HepG2 (cell line): ENCODE results near the gene IRAK4. TPM values are rescaled to one million over a fixed set of nuclear protein-coding genes. Genes with fewer than 3 reads are reported as not detected.

Experiments
- CBX5 ChIP-seq: sonication (generic); formaldehyde crosslinking; IDR thresholded peaks from 2 replicates; pipeline ENCODE4 v1.4.0; 2020; ENCODE audit warnings: missing genetic modification reagents, borderline replicate concordance
- HES4 ChIP-seq: sonication (generic); formaldehyde crosslinking; IDR thresholded peaks from 2 replicates; pipeline ENCODE4 v1.9.0; 2021; ENCODE audit warnings: mild to moderate bottlenecking, missing genetic modification reagents, borderline replicate concordance
- KMT2A ChIP-seq: sonication (generic); formaldehyde crosslinking; IDR thresholded peaks from 2 replicates; pipeline ENCODE4 v1.4.0; 2020; ENCODE audit warnings: missing genetic modification reagents
- MAF1 ChIP-seq: sonication (generic); formaldehyde crosslinking; IDR thresholded peaks from 2 replicates; pipeline ENCODE4 v1.5.0; 2020; ENCODE audit warnings: missing genetic modification reagents, borderline replicate concordance
- MAX ChIP-seq: IDR thresholded peaks from 2 replicates; pipeline ENCODE4 v1.6.1; 2012; ENCODE audit warnings: inconsistent platforms
- MYC ChIP-seq: sonication (generic); formaldehyde crosslinking; IDR thresholded peaks from 2 replicates; pipeline ENCODE4 v1.9.0; 2021; ENCODE audit warnings: missing genetic modification reagents, borderline replicate concordance
- REL ChIP-seq: sonication (generic); formaldehyde crosslinking; conservative IDR thresholded peaks from 2 replicates; pipeline ENCODE4 v1.8.0; 2022; ENCODE audit warnings: mild to moderate bottlenecking, missing genetic modification reagents, moderate library complexity
- TAF1 ChIP-seq: sonication (generic); formaldehyde crosslinking; IDR thresholded peaks from 2 replicates; pipeline ENCODE4 v1.4.0; 2020; ENCODE audit warnings: missing genetic modification reagents
- TOPORS ChIP-seq: sonication (generic); formaldehyde crosslinking; IDR thresholded peaks from 2 replicates; pipeline ENCODE4 v1.8.0; 2023; ENCODE audit warnings: mild to moderate bottlenecking, missing genetic modification reagents
- ZBTB20 ChIP-seq: sonication (generic); formaldehyde crosslinking; IDR thresholded peaks from 2 replicates; pipeline ENCODE4 v1.8.1; 2023; ENCODE audit warnings: missing genetic modification reagents, low read depth, mild to moderate bottlenecking, borderline replicate concordance
- ZIK1 ChIP-seq: sonication (generic); formaldehyde crosslinking; IDR thresholded peaks from 2 replicates; pipeline ENCODE4 v1.5.0; 2020; ENCODE audit warnings: mild to moderate bottlenecking, low read depth, missing genetic modification reagents, borderline replicate concordance
- ZNF17 ChIP-seq: sonication (generic); formaldehyde crosslinking; IDR thresholded peaks from 2 replicates; pipeline ENCODE4 v1.5.0; 2020; ENCODE audit warnings: mild to moderate bottlenecking, missing genetic modification reagents
- ZNF850 ChIP-seq: sonication (generic); formaldehyde crosslinking; conservative IDR thresholded peaks from 2 replicates; pipeline ENCODE4 v1.9.0; 2021; ENCODE audit warnings: mild to moderate bottlenecking, missing genetic modification reagents
- polyA plus RNA-seq, 8 experiments: library from polyadenylated mRNA; depleted of rRNA in 3 of 8; stranded (reverse) in 7 of 8; unstranded in 1 of 8; fragments of >200 nt; fragmentation: Illumina TruSeq in 4 of 8; extraction: Trizol in 4 of 8; gene quantifications; 2 replicates each; pipeline versions ENCODE4 v1.2.1 to v1.2.3, GENCODE V29; 2011 to 2016; ENCODE audit warnings: low read depth in 4 of 8, missing spikeins in 1 of 8, mixed read lengths in 1 of 8; ENCODE audit not compliant: insufficient read depth in 1 of 8
- total RNA-seq, 5 experiments: library from RNA; depleted of rRNA; stranded (reverse); fragments of >200 nt; fragmentation: Illumina TruSeq; extraction: Trizol; gene quantifications; 2 replicates each; pipeline ENCODE4 v1.2.3, GENCODE V29; 2016; ENCODE audit warnings: low read depth in 1 of 5
- TF ChIP-seq, protein P1 (sequence below): sonication (generic); formaldehyde crosslinking; conservative IDR thresholded peaks from 2 replicates; pipeline ENCODE4 v1.4.0; 2020; ENCODE audit warnings: missing genetic modification reagents
- TF ChIP-seq, protein P2 (sequence below): sonication (generic); formaldehyde crosslinking; IDR thresholded peaks from 2 replicates; pipeline ENCODE4 v1.5.1; 2020; ENCODE audit warnings: missing genetic modification reagents, mild to moderate bottlenecking, borderline replicate concordance
- TF ChIP-seq, protein P3 (sequence below): sonication (generic); formaldehyde crosslinking; IDR thresholded peaks from 2 replicates; pipeline ENCODE4 v1.4.0; 2020; ENCODE audit warnings: mild to moderate bottlenecking, missing genetic modification reagents

Gene IRAK4
- total and polyA plus RNA-seq, 2 of the 13 experiments (the other 11 are each of a cell fraction or from before 2014, with no cell fraction given), result 6.6 to 7.1 TPM

GRCh38 chr12:43805860-43806736 is 47.3 kb downstream of the IRAK4 start, which contains the start of gene TWF1 (continued):
- TF ChIP-seq ZBTB20 (CRISPR knock-in tag) (no peak), REL (no peak), MAF1 (CRISPR knock-in tag) (0 out of 2 replicates have a peak, but pooled peaks have one; percentile 35), MYC (no peak), TAF1 (peak; percentile 83), KMT2A (CRISPR knock-in tag) (peak; percentile 83), ZNF850 (CRISPR knock-in tag) (no peak), TOPORS (peak; percentile 55; the same call in 1 of the 2 replicates), HES4 (CRISPR knock-in tag) (peak; percentile 58; the same call in 1 of the 2 replicates), ZIK1 (CRISPR knock-in tag) (no peak), ZNF17 (CRISPR knock-in tag) (no peak), CBX5 (no peak), MAX (peak; percentile 56; the same call in 1 of the 2 replicates)
- TF ChIP-seq, protein P1, sequence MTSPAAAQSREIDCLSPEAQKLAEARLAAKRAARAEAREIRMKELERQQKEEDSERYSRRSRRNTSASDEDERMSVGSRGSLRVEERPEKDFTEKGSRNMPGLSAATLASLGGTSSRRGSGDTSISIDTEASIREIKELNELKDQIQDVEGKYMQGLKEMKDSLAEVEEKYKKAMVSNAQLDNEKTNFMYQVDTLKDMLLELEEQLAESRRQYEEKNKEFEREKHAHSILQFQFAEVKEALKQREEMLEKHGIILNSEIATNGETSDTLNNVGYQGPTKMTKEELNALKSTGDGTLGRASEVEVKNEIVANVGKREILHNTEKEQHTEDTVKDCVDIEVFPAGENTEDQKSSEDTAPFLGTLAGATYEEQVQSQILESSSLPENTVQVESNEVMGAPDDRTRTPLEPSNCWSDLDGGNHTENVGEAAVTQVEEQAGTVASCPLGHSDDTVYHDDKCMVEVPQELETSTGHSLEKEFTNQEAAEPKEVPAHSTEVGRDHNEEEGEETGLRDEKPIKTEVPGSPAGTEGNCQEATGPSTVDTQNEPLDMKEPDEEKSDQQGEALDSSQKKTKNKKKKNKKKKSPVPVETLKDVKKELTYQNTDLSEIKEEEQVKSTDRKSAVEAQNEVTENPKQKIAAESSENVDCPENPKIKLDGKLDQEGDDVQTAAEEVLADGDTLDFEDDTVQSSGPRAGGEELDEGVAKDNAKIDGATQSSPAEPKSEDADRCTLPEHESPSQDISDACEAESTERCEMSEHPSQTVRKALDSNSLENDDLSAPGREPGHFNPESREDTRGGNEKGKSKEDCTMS (CRISPR knock-in tag), result no peak
- TF ChIP-seq, protein P2, sequence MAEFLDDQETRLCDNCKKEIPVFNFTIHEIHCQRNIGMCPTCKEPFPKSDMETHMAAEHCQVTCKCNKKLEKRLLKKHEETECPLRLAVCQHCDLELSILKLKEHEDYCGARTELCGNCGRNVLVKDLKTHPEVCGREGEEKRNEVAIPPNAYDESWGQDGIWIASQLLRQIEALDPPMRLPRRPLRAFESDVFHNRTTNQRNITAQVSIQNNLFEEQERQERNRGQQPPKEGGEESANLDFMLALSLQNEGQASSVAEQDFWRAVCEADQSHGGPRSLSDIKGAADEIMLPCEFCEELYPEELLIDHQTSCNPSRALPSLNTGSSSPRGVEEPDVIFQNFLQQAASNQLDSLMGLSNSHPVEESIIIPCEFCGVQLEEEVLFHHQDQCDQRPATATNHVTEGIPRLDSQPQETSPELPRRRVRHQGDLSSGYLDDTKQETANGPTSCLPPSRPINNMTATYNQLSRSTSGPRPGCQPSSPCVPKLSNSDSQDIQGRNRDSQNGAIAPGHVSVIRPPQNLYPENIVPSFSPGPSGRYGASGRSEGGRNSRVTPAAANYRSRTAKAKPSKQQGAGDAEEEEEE (CRISPR knock-in tag), result no peak
- TF ChIP-seq, protein P3, sequence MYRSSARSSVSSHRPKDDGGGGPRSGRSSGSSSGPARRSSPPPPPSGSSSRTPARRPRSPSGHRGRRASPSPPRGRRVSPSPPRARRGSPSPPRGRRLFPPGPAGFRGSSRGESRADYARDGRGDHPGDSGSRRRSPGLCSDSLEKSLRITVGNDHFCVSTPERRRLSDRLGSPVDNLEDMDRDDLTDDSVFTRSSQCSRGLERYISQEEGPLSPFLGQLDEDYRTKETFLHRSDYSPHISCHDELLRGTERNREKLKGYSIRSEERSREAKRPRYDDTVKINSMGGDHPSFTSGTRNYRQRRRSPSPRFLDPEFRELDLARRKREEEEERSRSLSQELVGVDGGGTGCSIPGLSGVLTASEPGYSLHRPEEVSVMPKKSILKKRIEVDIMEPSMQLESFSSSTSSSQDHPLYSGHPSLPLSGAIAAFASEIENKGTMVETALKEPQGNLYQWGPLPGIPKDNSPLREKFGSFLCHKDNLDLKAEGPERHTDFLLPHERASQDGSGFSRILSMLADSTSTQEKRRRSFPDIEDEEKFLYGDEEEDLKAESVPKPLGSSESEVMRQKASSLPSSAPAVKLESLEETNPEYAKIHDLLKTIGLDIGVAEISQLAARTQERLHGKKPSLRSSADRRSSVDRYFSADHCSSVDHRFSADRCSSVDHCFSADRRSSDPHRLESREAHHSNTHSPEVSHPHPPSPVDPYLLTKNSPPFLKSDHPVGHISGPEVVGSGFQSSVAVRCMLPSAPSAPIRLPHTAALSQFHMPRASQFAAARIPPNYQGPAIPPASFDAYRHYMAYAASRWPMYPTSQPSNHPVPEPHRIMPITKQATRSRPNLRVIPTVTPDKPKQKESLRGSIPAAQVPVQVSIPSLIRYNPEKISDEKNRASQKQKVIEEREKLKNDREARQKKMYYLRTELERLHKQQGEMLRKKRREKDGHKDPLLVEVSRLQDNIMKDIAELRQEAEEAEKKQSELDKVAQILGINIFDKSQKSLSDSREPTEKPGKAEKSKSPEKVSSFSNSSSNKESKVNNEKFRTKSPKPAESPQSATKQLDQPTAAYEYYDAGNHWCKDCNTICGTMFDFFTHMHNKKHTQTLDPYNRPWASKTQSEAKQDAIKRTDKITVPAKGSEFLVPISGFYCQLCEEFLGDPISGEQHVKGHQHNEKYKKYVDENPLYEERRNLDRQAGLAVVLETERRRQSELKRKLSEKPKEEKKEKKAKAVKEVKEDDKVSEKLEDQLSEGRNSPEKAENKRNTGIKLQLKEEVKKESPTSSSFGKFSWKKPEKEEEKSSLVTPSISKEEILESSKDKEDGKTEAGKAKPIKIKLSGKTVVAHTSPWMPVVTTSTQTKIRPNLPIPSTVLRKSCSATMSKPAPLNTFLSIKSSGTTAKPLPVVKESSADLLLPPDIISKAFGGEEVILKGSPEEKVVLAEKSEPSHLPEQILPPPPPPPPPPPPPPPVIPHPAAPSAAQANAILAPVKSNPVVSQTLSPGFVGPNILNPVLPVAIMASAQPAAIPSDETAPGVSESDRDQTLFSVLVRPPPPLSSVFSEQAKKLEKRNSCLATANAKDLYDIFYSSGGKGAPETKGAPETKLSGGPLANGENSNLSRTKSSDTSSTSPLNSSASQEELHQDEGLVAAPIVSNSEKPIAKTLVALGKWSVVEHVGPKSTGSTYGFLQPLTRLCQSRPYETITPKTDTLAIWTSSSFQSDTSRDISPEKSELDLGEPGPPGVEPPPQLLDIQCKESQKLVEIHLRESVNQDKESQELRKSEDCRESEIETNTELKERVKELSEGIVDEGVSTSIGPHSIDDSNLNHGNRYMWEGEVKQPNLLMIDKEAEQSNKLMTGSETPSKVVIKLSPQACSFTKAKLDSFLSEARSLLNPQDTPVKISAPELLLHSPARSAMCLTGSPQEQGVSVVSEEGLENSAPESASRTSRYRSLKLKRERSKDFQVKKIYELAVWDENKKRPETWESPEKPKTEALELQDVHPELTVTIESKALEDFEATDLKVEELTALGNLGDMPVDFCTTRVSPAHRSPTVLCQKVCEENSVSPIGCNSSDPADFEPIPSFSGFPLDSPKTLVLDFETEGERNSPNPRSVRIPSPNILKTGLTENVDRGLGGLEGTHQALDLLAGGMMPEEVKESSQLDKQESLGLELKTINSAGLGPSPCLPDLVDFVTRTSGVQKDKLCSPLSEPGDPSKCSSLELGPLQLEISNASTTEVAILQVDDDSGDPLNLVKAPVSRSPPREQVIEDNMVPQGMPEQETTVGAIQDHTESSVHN, result no peak
